SJSA1 (cell line): Measurements from ENCODE around the gene CFAP61. TPM values are rescaled to one million over a fixed set of nuclear protein-coding genes. Genes with fewer than 3 reads are reported as not detected.

Source experiments
- DNase-seq, 2 experiments: peaks; one replicate each; pipeline ENCODE4 v3.0.0-alpha.2; 2015 to 2020; ENCODE audit warnings: low spot score in 2 of 2, low read depth in 1 of 2
- H3K27ac ChIP-seq: fragments of 250-450 bp; sonication (Bioruptor Pico); 2 replicates; pipeline ENCODE4 v1.5.1; 2020; ENCODE audit warnings: mild to moderate bottlenecking, moderate library complexity
- H3K27me3 ChIP-seq: fragments of 250-450 bp; sonication (Bioruptor Pico); replicated peaks from 2 replicates; pipeline ENCODE4 v1.5.1; 2020; ENCODE audit warnings: mild to moderate bottlenecking, moderate library complexity
- H3K36me3 ChIP-seq: fragments of 250-450 bp; sonication (Bioruptor Pico); 2 replicates; pipeline ENCODE4 v1.5.1; 2020; ENCODE audit warnings: mild to moderate bottlenecking
- H3K4me1 ChIP-seq: fragments of 250-450 bp; sonication (Bioruptor Pico); replicated peaks from 2 replicates; pipeline ENCODE4 v1.6.1; 2021; ENCODE audit warnings: mild to moderate bottlenecking
- H3K4me3 ChIP-seq: fragments of 250-450 bp; sonication (Bioruptor Pico); 2 replicates; pipeline ENCODE4 v1.5.1; 2020; ENCODE audit warnings: mild to moderate bottlenecking
- H3K9me3 ChIP-seq: fragments of 250-450 bp; sonication (Bioruptor Pico); replicated peaks from 2 replicates; pipeline ENCODE4 v1.5.1; 2020; ENCODE audit warnings: mild to moderate bottlenecking
- total RNA-seq: library from RNA; depleted of rRNA; stranded (reverse); fragments of >200 nt; shearing (Covaris generic); gene quantifications from 2 replicates; pipeline ENCODE4 v1.2.3, GENCODE V29; 2014

Gene CFAP61
- total RNA-seq, 1 experiment from 2014 or later: not detected

DNA sequence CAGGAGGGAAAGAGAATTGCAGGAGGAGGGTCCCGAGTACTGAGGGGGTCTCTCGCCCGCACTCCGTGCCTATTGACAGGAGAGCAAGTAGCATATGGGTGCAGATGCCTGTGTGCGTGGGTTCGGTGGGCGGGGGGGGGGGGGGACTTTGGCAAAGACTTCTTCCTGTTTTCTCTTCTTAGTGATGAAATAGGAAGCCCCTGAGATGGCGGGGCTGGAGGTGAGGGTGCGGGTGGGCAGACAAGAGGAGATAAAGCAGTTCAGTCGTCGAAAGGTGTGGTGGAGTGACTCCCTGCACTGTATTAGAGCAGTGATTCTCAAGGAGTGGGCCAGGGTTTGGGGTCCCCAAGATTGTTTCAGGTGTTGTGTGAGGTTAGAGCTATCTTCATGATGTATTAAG lies 31.4 kb upstream of the CFAP61 start:
- Histone ChIP-seq H3K36me3 (peaks cover 43% of the 10 kb centered on the region), H3K4me1 (peaks cover 16% of the 10 kb centered on the region), H3K9me3 (no peaks in the 10 kb centered on the region), H3K4me3 (no peak overlapping the region), H3K27me3 (no peaks in the 10 kb centered on the region), H3K27ac (no peak overlapping the region)
- no peak for DNase-seq

DNA sequence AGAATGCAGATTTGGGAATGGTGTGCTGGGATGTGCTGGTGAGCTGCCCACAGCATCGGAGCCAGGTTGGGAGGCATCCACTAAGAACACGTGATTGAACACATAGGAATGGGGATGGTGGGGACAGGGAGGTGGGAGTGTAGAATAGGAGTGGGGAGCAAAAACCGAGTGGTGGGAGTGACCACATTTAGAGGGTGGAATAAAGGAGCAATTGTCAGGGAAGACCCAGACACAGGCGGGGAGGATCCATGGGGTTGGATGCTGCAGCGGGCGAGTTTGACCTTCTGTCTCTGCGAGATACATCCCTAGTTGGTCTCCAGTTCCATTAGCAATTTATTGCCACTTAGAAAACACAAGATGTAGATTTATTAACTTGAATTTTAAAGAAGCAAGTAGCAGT lies 30.5 kb upstream of the CFAP61 start:
- Histone ChIP-seq H3K36me3 (peaks cover 44% of the 10 kb centered on the region), H3K9me3 (no peaks in the 10 kb centered on the region), H3K4me1 (peaks cover 14% of the 10 kb centered on the region), H3K27me3 (no peaks in the 10 kb centered on the region), H3K27ac (no peak overlapping the region), H3K4me3 (no peak overlapping the region)
- no peak for DNase-seq

DNA sequence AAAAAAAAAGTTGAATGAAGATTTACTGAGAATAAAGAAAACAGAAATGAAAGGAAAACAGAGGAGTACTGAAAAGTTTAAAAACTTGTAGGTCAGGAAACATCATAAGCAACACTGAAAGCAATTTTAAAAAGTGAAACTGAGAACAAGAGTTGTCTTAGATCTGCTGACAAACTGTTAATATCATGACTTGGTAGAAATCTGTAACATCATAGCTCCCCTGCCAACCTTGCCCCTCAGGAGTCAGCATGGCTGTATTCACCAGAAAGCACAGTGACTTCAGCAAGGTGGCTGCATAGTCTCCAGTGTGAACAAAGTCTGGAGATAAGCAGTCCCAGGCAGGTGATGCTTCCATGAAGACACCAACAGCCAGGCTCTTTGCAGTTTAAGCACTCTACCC lies 29.8 kb upstream of the CFAP61 start:
- H3K4me3 ChIP-seq: no peak overlapping the region
- no peaks in the 10 kb centered on the region for H3K9me3 ChIP-seq
- peaks cover 13% of the 10 kb centered on the region for H3K4me1 ChIP-seq
- no peaks in the 10 kb centered on the region for H3K27me3 ChIP-seq
- no peak overlapping the region for H3K27ac ChIP-seq
- DNase-seq: no peak
- H3K36me3 ChIP-seq: peaks cover 51% of the 10 kb centered on the region

DNA sequence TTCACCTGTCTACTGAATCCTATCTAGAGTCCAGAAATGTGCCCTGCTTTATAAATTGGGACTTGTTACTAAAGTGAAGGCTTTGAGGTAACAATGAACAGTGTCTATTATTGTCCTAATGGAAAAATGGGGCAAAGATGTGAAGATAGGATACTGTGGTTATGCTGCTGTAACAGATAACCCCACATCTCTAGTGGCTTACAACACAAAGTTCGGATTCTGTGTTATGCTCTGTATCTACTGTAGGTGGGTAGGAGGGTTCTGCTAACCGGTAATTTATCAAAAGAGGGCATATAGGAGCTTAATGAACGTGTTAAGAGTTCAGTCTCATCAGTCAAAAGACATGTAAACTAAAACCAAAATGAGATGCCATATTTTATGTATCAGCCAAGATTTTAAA lies 28.9 kb upstream of the CFAP61 start:
- Histone ChIP-seq H3K27me3 (no peaks in the 10 kb centered on the region), H3K9me3 (no peaks in the 10 kb centered on the region), H3K36me3 (peaks cover 56% of the 10 kb centered on the region), H3K27ac (no peak overlapping the region), H3K4me1 (peaks cover 7% of the 10 kb centered on the region), H3K4me3 (no peak overlapping the region)
- DNase-seq: no peak

DNA sequence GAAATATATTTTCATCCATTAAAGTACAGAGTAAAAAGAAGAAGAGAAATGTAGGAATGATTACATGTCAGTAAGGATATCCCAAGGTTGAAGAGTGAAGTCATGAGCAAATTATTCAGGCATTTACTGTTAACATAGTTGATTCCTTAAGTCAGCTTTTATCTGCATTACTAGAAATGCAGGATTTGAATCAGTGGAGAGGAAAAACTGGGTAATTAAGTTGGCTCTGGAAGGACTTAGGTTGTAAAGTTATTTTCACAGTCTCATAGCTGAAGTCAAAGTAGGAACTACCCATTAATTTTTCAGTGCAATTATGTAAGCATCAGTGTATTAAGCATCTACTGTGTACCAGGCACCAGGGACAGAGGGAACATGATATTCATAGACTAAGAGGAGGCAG lies 27.4 kb upstream of the CFAP61 start:
- no peak for DNase-seq
- Histone ChIP-seq H3K36me3 (peaks cover 49% of the 10 kb centered on the region), H3K4me1 (no peaks in the 10 kb centered on the region), H3K27ac (no peak overlapping the region), H3K9me3 (no peaks in the 10 kb centered on the region), H3K4me3 (no peak overlapping the region), H3K27me3 (no peaks in the 10 kb centered on the region)

DNA sequence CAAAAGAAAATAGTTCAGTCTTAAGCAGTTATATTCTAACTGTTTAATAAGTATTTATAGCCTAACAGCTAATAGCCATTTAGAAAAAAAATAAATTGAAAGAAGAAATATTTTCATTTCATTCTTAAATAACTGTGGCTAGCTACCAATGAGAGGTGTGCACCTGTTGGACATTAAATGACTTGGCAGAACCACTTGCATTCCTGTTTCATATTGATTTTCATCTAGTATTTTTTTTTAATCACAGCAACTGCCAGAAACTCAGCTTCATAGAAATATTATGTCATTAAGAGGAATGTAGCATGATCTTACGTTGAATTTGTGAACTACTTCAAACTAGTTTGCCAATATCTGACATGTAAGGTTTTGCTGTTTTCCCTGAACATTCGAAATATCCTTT lies 25.0 kb upstream of the CFAP61 start:
- no peaks in the 10 kb centered on the region for H3K4me1 ChIP-seq
- H3K27me3 ChIP-seq: no peaks in the 10 kb centered on the region
- peaks cover 59% of the 10 kb centered on the region for H3K36me3 ChIP-seq
- H3K9me3 ChIP-seq: no peaks in the 10 kb centered on the region
- H3K27ac ChIP-seq: no peak overlapping the region
- DNase-seq: no peak
- no peak overlapping the region for H3K4me3 ChIP-seq

DNA sequence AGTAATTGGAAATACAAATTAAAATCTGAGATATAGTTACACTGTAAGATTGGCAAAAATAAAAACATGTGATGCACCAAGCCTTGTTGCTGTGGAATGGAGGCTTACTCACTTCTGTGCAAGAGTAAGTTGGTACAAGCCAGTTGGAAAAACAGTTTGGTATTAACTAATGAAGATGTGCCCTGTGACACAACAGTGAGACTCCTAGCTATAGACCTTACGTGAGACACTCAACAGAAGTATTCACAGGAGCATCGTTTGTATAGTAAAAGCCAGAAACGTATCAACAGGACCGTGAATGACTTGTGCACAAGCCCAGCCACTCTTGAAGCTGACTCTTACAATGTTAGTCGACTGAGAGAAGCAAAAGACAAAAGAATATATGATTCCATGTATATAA lies 20.5 kb upstream of the CFAP61 start:
- H3K36me3 ChIP-seq: peaks cover 77% of the 10 kb centered on the region

DNA sequence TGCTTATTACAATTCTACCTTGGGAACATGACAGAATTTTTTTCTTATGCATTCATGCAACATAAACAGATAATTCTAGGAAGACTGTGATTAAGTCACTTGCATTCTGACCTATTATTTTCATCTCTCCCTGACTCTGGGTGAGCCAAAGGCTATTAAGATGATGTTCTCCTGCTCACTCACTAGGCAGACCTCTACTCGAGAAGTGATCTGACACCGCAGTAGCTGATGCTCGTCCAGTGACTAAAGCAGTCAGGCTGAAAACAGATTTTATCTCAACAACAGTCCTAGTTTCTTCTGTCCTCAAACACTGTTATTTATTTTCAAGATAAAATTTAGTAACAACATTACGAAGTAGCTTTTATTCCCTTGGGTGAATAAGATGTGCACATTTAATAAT lies 17.8 kb upstream of the CFAP61 start:
- Histone ChIP-seq H3K4me1 (peaks cover 9% of the 10 kb centered on the region), H3K36me3 (peaks cover 82% of the 10 kb centered on the region), H3K9me3 (no peaks in the 10 kb centered on the region), H3K27ac (no peak overlapping the region), H3K4me3 (no peak overlapping the region), H3K27me3 (no peaks in the 10 kb centered on the region)
- DNase-seq: no peak

More for the DNA sequence above, 20.5 kb upstream of the CFAP61 start:
- no peaks in the 10 kb centered on the region for H3K4me1 ChIP-seq
- no peak overlapping the region for H3K4me3 ChIP-seq
- H3K27ac ChIP-seq: no peak overlapping the region
- no peak for DNase-seq
- no peaks in the 10 kb centered on the region for H3K9me3 ChIP-seq
- H3K27me3 ChIP-seq: no peaks in the 10 kb centered on the region

DNA sequence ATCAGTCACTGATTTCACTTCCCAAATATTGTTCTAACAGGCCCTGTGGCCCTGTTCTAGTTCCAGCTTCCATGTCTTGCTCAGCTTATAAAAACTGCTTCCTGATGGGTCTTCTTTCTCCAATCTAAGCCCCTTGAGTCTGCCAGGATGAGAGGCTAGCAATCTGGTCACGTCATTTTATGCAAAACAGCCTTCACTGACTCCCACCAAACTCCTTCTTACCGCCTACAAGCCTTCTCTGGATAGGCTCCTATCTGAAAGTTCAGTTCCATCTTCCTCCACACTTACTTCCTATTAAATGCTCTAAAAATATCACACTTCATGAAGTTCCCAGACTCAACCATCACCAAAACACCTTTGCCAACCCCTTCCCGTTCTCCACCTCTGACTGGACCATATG lies 15.6 kb upstream of the CFAP61 start:
- no peaks in the 10 kb centered on the region for H3K27me3 ChIP-seq
- peaks cover 85% of the 10 kb centered on the region for H3K36me3 ChIP-seq
- no peak for DNase-seq
- no peak overlapping the region for H3K27ac ChIP-seq
- no peaks in the 10 kb centered on the region for H3K9me3 ChIP-seq
- H3K4me1 ChIP-seq: peaks cover 9% of the 10 kb centered on the region
- no peak overlapping the region for H3K4me3 ChIP-seq

DNA sequence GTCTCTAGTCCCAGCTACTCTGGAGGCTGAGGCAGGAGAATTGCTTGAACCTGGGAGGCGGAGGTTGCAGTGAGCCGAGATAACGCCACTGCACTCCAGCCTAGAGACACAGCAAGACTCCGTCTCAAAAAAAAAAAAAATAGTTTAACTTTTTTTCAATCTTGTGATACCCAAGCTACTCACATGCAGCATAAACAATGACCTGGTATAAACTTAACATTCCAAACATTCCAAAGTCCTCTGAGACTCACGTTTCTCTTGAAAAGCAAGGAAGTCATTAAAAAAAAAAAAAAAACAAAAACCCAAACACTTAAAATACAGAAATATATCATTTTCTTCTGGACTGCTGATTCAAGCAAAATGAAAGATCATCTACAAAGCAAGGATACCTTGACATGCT lies 14.4 kb upstream of the CFAP61 start:
- no peaks in the 10 kb centered on the region for H3K9me3 ChIP-seq
- DNase-seq: peak in 1 of 2 experiments; percentile 53
- peaks cover 89% of the 10 kb centered on the region for H3K36me3 ChIP-seq
- H3K4me1 ChIP-seq: peaks cover 9% of the 10 kb centered on the region
- H3K27me3 ChIP-seq: no peaks in the 10 kb centered on the region
- peak overlapping the region; percentile 54 for H3K27ac ChIP-seq
- H3K4me3 ChIP-seq: no peak overlapping the region

DNA sequence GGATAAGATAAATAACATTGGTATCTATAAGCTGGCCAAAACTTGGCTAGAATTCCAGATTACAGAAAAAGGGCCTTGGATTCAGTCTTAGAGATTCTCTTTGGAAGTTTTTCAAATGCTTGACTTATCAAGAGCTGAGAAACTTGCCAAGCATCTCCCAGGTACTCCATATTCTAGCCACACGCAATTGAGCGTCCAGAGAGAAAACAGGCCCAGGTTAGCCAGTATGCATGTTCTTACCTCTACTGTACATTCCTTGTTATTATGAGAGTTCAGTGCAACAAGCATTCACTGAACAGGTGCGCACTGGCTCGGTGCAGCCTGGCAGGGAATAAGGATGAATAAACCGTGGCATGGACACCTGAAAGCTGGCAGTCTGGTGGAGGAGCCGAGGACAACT lies 13.7 kb upstream of the CFAP61 start:
- Histone ChIP-seq H3K27ac (peak overlapping the region; percentile 54), H3K9me3 (no peaks in the 10 kb centered on the region), H3K27me3 (no peaks in the 10 kb centered on the region), H3K4me3 (no peak overlapping the region), H3K4me1 (peaks cover 9% of the 10 kb centered on the region), H3K36me3 (peaks cover 89% of the 10 kb centered on the region)
- DNase-seq: no peak

DNA sequence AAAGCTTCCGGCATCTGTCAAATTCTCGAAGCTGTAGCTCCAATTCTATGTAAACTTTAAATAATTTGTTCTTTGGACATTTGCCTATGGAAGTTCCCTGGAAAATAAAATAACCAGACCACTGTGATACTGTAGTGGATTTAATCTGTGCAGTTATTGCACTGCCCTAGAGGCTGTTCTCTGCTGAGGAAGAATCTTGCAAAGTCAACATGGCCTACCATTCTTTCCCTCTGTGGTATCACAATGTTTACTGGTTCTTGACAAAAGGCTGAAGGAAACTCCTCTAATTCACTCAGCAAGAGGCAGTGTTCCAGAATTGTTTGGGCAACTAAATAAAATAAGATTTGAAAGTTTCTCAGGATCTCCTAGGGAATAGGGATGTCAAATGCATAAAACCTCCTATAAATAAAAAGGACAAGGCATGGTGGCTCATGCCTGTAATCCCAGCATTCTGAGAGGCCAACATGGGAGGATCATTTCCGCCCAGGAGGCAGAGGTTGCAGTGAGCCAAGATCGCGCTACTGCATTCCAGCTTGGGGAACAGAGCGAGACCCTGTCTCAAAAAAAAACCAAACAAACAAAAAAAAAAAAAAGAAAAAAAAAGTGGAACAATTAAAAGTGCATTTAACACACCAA lies 12.5 kb upstream of the CFAP61 start:
- no peak overlapping the region for H3K27ac ChIP-seq
- H3K9me3 ChIP-seq: no peaks in the 10 kb centered on the region
- H3K27me3 ChIP-seq: no peaks in the 10 kb centered on the region
- no peak for DNase-seq
- peaks cover 9% of the 10 kb centered on the region for H3K4me1 ChIP-seq
- H3K36me3 ChIP-seq: peaks cover 95% of the 10 kb centered on the region
- no peak overlapping the region for H3K4me3 ChIP-seq

DNA sequence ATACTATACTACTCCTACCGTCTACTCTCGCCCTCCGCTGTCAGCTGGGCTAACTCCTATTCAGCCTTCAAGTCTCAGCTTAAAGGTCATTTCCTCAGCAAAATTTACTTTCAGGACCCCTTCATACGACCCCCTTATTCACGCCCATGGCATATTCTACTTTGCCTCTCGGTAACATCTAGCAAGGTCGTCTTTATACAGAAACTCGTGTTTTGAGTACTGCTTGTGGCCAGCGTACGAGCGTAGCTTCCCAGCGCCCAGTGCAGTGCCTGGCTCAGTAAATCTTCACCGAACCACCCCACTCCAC lies 612 bp upstream of the CFAP61 start:
- peak overlapping the region; percentile 47 for H3K27ac ChIP-seq
- H3K9me3 ChIP-seq: no peaks in the 10 kb centered on the region
- DNase-seq: no peak
- H3K4me3 ChIP-seq: peak overlapping the region; percentile 75
- H3K36me3 ChIP-seq: peaks cover 38% of the 10 kb centered on the region
- H3K27me3 ChIP-seq: no peaks in the 10 kb centered on the region
- H3K4me1 ChIP-seq: peaks cover 9% of the 10 kb centered on the region

DNA sequence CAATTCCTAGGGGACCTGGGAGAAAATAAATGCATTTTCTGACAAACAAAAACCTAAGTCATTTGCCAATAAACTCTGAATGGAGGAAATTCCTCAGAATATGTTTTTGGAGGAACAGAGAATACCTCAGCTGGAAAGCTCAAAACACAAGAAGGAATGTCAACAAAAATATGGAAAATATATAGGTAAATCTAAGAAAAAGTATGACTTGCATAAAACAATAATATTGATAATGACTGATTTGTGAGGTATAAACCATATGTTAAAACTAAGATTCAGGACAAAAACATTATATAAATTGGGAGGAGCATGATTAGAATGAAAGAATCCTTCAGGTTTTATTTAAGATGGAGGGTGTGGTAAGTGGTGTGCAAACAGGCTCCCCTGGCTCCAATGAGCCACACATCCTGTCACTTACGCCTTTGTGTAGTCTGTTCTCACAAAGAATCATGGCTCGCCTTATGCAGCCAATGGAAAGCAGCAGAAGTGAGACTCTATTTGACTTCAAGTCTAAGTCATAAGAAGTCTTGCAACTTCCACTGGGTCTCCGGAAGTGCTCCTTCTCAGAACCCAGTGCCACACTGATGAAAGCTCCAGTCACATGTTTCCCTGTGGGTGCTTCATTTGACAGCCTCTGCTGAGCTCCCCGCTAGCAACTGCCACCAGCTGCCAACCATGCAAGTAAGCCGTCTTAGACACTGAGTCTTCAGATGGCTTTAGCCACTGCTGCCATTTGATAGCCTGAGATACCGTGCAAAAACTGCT lies 8.1 kb downstream of the CFAP61 start:
- H3K27me3 ChIP-seq: peaks cover 29% of the 10 kb centered on the region
- no peak for DNase-seq

More for the DNA sequence above, 8.1 kb downstream of the CFAP61 start:
- H3K36me3 ChIP-seq: no peaks in the 10 kb centered on the region
- H3K27ac ChIP-seq: no peak overlapping the region
- H3K9me3 ChIP-seq: no peaks in the 10 kb centered on the region
- no peaks in the 10 kb centered on the region for H3K4me1 ChIP-seq
- no peak overlapping the region for H3K4me3 ChIP-seq
